ENCODE results near the gene TBXA2R. TPM values are rescaled to one million over a fixed set of nuclear protein-coding genes. Genes with fewer than 3 reads are reported as not detected.
"Not testable (repeated sequence)": the region's sequence is repeated elsewhere in the genome, so short reads cannot be mapped to it uniquely, and the experiment has no call there.

The TBXA2R gene
- total and polyA plus RNA-seq, 3 experiments from 2014 or later, result 1.5 to 7.6 (median 2.4) TPM

GRCh38 chr19:3590991-3591659, 15.6 kb downstream of the TBXA2R start:
- H3K36me3 Mint-ChIP-seq, result peaks cover 0 to 1% (median 0%) of the 10 kb centered on the region in 3 donors
- Histone ChIP-seq H3K27ac (ENCODE audit: low read depth, low read length) (no peak overlapping the region), H3K9me3 (ENCODE audit: low read length) (no peaks in the 10 kb centered on the region), H3K36me3 (ENCODE audit: insufficient read depth, low read length) (no peaks in the 10 kb centered on the region), H3K4me3 (ENCODE audit: low read length) (no peak overlapping the region), H3K4me1 (ENCODE audit: insufficient read depth, low read length) (no peaks in the 10 kb centered on the region), H3K27me3 (ENCODE audit: insufficient read depth, low read length, poor library complexity, severe bottlenecking) (no peaks in the 10 kb centered on the region)
- no peaks in the 10 kb centered on the region for H3K4me1 Mint-ChIP-seq
- no peaks in the 10 kb centered on the region for H3K27me3 Mint-ChIP-seq
- H3K27ac Mint-ChIP-seq, result no peak overlapping the region
- H3K4me3 Mint-ChIP-seq, result no peak overlapping the region
- CTCF ChIA-PET, result interaction anchor here (1.0 to 1.7 kb wide), 2 partner anchors 28 to 46 kb away, joined by 5 read pairs; no protein-coding TSS in a partner anchor
- POLR2A ChIA-PET, result no interaction called here
- no peaks in the 10 kb centered on the region for H3K9me3 Mint-ChIP-seq
- DNase-seq, result no peak

DNA sequence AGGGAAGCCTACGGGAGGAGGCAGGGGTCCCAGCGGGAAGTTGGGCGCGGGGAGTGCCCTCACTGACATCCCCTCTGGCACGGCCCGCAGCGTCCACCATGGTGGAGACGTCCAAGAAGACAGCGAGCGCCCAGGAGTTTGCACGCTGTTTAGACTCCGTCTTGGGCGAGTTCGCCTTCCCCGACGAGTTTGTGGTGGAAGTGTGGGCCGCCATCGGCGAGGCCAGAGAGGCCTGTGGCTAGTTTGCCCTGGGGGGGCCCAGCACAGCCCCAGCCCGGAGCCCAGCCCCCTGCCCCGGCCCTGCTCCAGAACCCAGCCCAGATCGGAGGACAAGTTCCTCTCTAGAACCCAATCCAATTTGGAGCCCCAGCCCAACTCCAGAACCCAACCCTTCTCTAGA, 16.7 kb downstream of the TBXA2R start:
- H3K4me1 Mint-ChIP-seq, result no peaks in the 10 kb centered on the region
- H3K4me3 ChIP-seq (ENCODE audit: low read length), result no peak overlapping the region
- no peak overlapping the region for H3K27ac ChIP-seq (ENCODE audit: low read depth, low read length)
- no peak overlapping the region for H3K4me3 Mint-ChIP-seq
- no peaks in the 10 kb centered on the region for H3K36me3 ChIP-seq (ENCODE audit: insufficient read depth, low read length)
- ChIA-PET POLR2A (no interaction called here), CTCF (interaction anchor here (1.2 to 1.7 kb wide), 2 partner anchors 29 to 45 kb away, joined by 3 to 5 read pairs; no protein-coding TSS in a partner anchor)
- no peak overlapping the region for H3K27ac Mint-ChIP-seq
- H3K9me3 Mint-ChIP-seq, result no peaks in the 10 kb centered on the region
- DNase-seq, result no peak
- no peaks in the 10 kb centered on the region for H3K27me3 Mint-ChIP-seq
- H3K27me3 ChIP-seq (ENCODE audit: insufficient read depth, low read length, poor library complexity, severe bottlenecking), result peaks cover 3% of the 10 kb centered on the region
- H3K9me3 ChIP-seq (ENCODE audit: low read length), result no peaks in the 10 kb centered on the region
- no peaks in the 10 kb centered on the region for H3K4me1 ChIP-seq (ENCODE audit: insufficient read depth, low read length)
- H3K36me3 Mint-ChIP-seq, result peaks cover 0 to 1% (median 0%) of the 10 kb centered on the region in 3 donors

DNA sequence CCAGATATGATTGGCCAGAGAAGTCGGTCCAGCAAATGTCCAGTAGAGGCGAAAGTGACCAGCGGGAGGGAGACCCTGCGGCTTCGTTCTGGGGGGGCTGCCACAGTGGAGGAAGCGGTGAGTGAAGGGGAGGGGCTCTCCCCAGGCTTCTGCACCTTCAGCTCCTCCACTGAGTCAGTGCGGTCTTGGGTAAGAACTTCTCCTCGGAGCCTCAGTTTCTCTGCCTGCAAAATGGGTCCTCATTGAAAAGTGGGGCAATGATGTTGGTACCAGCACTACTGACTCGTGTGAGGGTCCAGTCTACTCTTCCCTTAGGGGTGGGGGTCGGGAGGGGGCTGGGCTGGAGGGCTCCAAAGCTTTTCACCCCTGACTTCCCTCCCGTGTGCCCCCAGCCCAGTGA, 17.2 kb downstream of the TBXA2R start:
- no peaks in the 10 kb centered on the region for H3K36me3 ChIP-seq (ENCODE audit: insufficient read depth, low read length)
- POLR2A ChIA-PET, result interaction anchor here (0.6 kb wide), 1 partner anchor 34 kb away, joined by 3 read pairs; no protein-coding TSS in a partner anchor
- H3K4me1 Mint-ChIP-seq, result no peaks in the 10 kb centered on the region
- CTCF ChIA-PET, result interaction anchor here (1.2 to 1.7 kb wide), 2 partner anchors 29 to 44 kb away, joined by 3 to 5 read pairs; no protein-coding TSS in a partner anchor
- H3K9me3 Mint-ChIP-seq, result no peaks in the 10 kb centered on the region
- H3K27me3 ChIP-seq (ENCODE audit: insufficient read depth, low read length, poor library complexity, severe bottlenecking), result peaks cover 3% of the 10 kb centered on the region
- H3K4me3 ChIP-seq (ENCODE audit: low read length), result no peak overlapping the region
- no peak for DNase-seq
- H3K4me1 ChIP-seq (ENCODE audit: insufficient read depth, low read length), result no peaks in the 10 kb centered on the region
- peaks cover 0 to 1% (median 0%) of the 10 kb centered on the region in 3 donors for H3K36me3 Mint-ChIP-seq
- H3K9me3 ChIP-seq (ENCODE audit: low read length), result no peaks in the 10 kb centered on the region
- peak overlapping the region in 1 of 7 donors; percentile 32 for H3K4me3 Mint-ChIP-seq
- H3K27me3 Mint-ChIP-seq, result no peaks in the 10 kb centered on the region
- no peak overlapping the region for H3K27ac Mint-ChIP-seq
- H3K27ac ChIP-seq (ENCODE audit: low read depth, low read length), result no peak overlapping the region

DNA sequence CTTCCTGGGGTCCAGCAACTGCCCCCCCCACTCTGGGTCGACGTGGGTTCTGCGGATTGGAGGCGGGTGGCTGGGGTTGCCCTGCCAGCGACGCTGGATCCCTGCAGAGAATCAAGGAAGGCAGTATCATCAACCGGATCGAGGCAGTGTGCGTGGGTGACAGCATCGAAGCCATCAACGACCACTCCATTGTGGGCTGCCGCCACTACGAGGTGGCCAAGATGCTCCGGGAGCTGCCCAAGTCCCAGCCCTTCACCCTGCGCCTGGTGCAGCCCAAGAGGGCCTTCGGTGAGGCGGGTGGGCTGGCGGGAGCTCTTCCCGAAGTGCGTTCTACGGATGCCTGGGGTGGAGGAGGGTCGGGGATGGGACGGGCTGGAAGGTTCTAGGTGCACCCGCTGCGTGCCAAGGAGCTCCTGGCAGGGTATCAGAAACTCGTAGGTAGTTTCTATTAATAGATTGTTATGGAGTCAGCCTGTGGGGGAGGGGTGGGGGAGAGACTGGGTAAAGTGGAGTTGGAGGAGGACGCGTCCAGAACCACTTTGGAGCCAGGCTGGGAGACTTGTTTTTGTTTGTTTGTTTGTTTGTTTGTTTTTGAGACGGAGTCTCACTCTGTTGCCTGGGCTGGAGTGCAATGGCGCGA, 19.8 kb downstream of the TBXA2R start:
- H3K4me1 Mint-ChIP-seq, result no peaks in the 10 kb centered on the region
- H3K9me3 Mint-ChIP-seq, result no peaks in the 10 kb centered on the region
- peak overlapping the region in 2 of 7 donors; percentile 20 to 23 for H3K4me3 Mint-ChIP-seq
- Histone ChIP-seq H3K27ac (ENCODE audit: low read depth, low read length) (no peak overlapping the region), H3K4me1 (ENCODE audit: insufficient read depth, low read length) (no peaks in the 10 kb centered on the region), H3K27me3 (ENCODE audit: insufficient read depth, low read length, poor library complexity, severe bottlenecking) (peaks cover 3% of the 10 kb centered on the region), H3K4me3 (ENCODE audit: low read length) (no peak overlapping the region), H3K9me3 (ENCODE audit: low read length) (no peaks in the 10 kb centered on the region), H3K36me3 (ENCODE audit: insufficient read depth, low read length) (no peaks in the 10 kb centered on the region)
- H3K36me3 Mint-ChIP-seq, result peaks cover 0 to 1% (median 0%) of the 10 kb centered on the region in 3 donors
- no peaks in the 10 kb centered on the region for H3K27me3 Mint-ChIP-seq
- ChIA-PET POLR2A (interaction anchor here (0.6 kb wide), 1 partner anchor 38 kb away, joined by 4 read pairs; no protein-coding TSS in a partner anchor), CTCF (interaction anchor here (1.9 to 3.4 kb wide), 3 partner anchors 22 to 41 kb away, joined by 6 to 18 read pairs (median 14); no protein-coding TSS in a partner anchor)
- no peak overlapping the region for H3K27ac Mint-ChIP-seq
- DNase-seq, result no peak

GRCh38 chr19:3586127-3586626, 20.5 kb downstream of the TBXA2R start:
- peak in 2 of 5 donors; percentile 14 to 55 for DNase-seq
- POLR2A ChIA-PET, result interaction anchor here (0.6 to 2.2 kb wide), 2 partner anchors 19 to 37 kb away, joined by 4 to 7 read pairs; no protein-coding TSS in a partner anchor
- H3K36me3 Mint-ChIP-seq, result peaks cover 0 to 1% (median 0%) of the 10 kb centered on the region in 3 donors

DNA sequence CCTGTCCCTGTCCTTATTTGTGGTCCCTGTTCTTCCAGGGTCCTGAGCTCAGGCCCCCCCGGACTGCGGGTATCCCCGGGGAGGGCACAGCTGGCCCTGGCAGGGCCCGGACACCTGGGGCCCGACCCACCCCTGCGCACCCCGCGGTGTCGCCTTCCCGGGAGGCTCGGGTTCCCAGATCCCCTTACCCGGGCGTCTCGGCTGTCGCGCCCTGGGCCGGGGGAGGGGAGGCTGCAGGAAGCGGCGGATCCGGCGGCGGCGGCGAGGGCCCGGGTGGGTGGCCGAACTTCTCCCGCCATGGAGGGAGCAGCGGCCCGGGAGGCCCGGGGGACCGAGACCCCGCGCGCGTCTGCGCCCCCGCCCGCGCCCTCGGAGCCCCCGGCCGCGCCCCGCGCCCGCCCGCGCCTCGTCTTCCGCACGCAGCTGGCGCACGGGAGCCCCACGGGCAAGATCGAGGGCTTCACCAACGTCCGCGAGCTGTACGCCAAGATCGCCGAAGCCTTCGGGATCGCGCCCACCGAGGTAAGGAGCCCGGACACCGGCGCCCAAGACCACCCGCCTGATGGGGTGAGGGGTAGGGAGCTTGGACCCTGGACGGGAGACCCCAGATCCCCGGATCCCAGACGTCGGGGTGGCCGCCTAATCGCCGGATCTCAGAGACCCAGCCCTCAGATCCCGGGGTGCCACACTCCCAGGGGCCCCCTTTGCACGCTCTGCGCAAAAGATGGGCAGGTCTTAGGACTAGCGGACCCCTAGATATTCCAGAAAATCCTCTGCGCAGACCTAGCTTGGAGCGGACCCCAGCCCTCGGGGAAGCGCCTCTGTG, 21.2 kb downstream of the TBXA2R start, which contains the start of gene GIPC3:
TSS of gene GIPC3 (plus strand) at position 178 of the 826 bp plus-strand sequence. CDS start at position 298, 120 bp downstream.
- DNase-seq, result no peak
- H3K27me3 ChIP-seq (ENCODE audit: insufficient read depth, low read length, poor library complexity, severe bottlenecking), result peaks cover 3% of the 10 kb centered on the region
- Mint-ChIP-seq H3K27ac (peak within 1 kb of the TSS in 1 of 8 donors; percentile 43), H3K9me3 (no peaks in the 10 kb centered on the region), H3K4me3 (peak within 1 kb of the TSS in 5 of 7 donors; percentile 43 to 78 (median 58)), H3K4me1 (no peaks in the 10 kb centered on the region), H3K36me3 (peaks cover 0 to 1% (median 0%) of the 10 kb centered on the region in 3 donors), H3K27me3 (no peaks in the 10 kb centered on the region)
- POLR2A ChIA-PET, result interaction anchor here (0.5 to 2.2 kb wide), 4 partner anchors 19 to 288 kb away, joined by 3 to 9 read pairs (median 6); no protein-coding TSS in a partner anchor
- CTCF ChIA-PET, result interaction anchor here (0.7 to 3.4 kb wide), 10 partner anchors 10 to 40 kb away, joined by 3 to 18 read pairs (median 5); no protein-coding TSS in a partner anchor
- H3K4me1 ChIP-seq (ENCODE audit: insufficient read depth, low read length), result no peaks in the 10 kb centered on the region
- peak within 1 kb of the TSS; percentile 62 for H3K4me3 ChIP-seq (ENCODE audit: low read length)
- no peaks in the 10 kb centered on the region for H3K36me3 ChIP-seq (ENCODE audit: insufficient read depth, low read length)
- no peak within 1 kb of the TSS for H3K27ac ChIP-seq (ENCODE audit: low read depth, low read length)
- no peaks in the 10 kb centered on the region for H3K9me3 ChIP-seq (ENCODE audit: low read length)

More at GRCh38 chr19:3586127-3586626, 20.5 kb downstream of the TBXA2R start:
- H3K27ac Mint-ChIP-seq, result peak overlapping the region in 1 of 8 donors; percentile 43
- H3K4me3 Mint-ChIP-seq, result peak overlapping the region in 5 of 7 donors; percentile 43 to 78 (median 58)
- no peaks in the 10 kb centered on the region for H3K4me1 ChIP-seq (ENCODE audit: insufficient read depth, low read length)
- peaks cover 3% of the 10 kb centered on the region for H3K27me3 ChIP-seq (ENCODE audit: insufficient read depth, low read length, poor library complexity, severe bottlenecking)
- no peaks in the 10 kb centered on the region for H3K9me3 Mint-ChIP-seq
- H3K4me3 ChIP-seq (ENCODE audit: low read length), result peak overlapping the region; percentile 62
- no peaks in the 10 kb centered on the region for H3K27me3 Mint-ChIP-seq
- H3K9me3 ChIP-seq (ENCODE audit: low read length), result no peaks in the 10 kb centered on the region
- CTCF ChIA-PET, result interaction anchor here (1.3 to 3.4 kb wide), 7 partner anchors 10 to 40 kb away, joined by 4 to 18 read pairs (median 6); no protein-coding TSS in a partner anchor
- H3K4me1 Mint-ChIP-seq, result no peaks in the 10 kb centered on the region
- no peaks in the 10 kb centered on the region for H3K36me3 ChIP-seq (ENCODE audit: insufficient read depth, low read length)
- no peak overlapping the region for H3K27ac ChIP-seq (ENCODE audit: low read depth, low read length)

- not testable (repeated sequence) for H3K4me3 ChIP-seq (ENCODE audit: low read length); H3K4me1 Mint-ChIP-seq; H3K27me3 Mint-ChIP-seq; H3K9me3 ChIP-seq (ENCODE audit: low read length); H3K27me3 ChIP-seq (ENCODE audit: insufficient read depth, low read length, poor library complexity, severe bottlenecking); H3K4me1 ChIP-seq (ENCODE audit: insufficient read depth, low read length); H3K27ac ChIP-seq (ENCODE audit: low read depth, low read length); H3K27ac Mint-ChIP-seq; H3K36me3 Mint-ChIP-seq; DNase-seq; H3K36me3 ChIP-seq (ENCODE audit: insufficient read depth, low read length); H3K9me3 Mint-ChIP-seq
- CTCF ChIA-PET, result interaction anchor here (1.4 to 3.1 kb wide), 3 partner anchors 20 to 38 kb away, joined by 3 to 18 read pairs (median 4); no protein-coding TSS in a partner anchor
- POLR2A ChIA-PET, result interaction anchor here (0.7 to 2.2 kb wide), 2 partner anchors 21 to 39 kb away, joined by 4 to 7 read pairs; no protein-coding TSS in a partner anchor
- peak overlapping the region in 2 of 7 donors; percentile 32 to 59 for H3K4me3 Mint-ChIP-seq
Measured at GRCh38 chr19:3584036-3584802, 22.5 kb downstream of the TBXA2R start.
